GM12878 (cell line): ENCODE results near the gene SLC9A7. TPM values are rescaled to one million over a fixed set of nuclear protein-coding genes. Genes with fewer than 3 reads are reported as not detected.

Experiments
- ATF2 ChIP-seq: IDR thresholded peaks from 2 replicates; pipeline ENCODE4 v1.6.1; 2012; ENCODE audit warnings: low read length, inconsistent platforms
- BACH1 ChIP-seq: fragments of 450-650 bp; IDR thresholded peaks from 2 replicates; pipeline ENCODE4 v1.6.1; 2017; ENCODE audit warnings: mild to moderate bottlenecking, borderline replicate concordance
- CTCF ChIP-seq, 3 experiments: IDR thresholded peaks in 2 of 3; conservative IDR thresholded peaks in 1 of 3; 2 replicates each; pipeline ENCODE4 v1.5.1; 2011; ENCODE audit warnings: low read depth in 3 of 3, low read length in 3 of 3, mild to moderate bottlenecking in 3 of 3, control low read depth in 2 of 3, moderate library complexity in 2 of 3, inconsistent platforms in 1 of 3, mixed read lengths in 1 of 3; ENCODE audit not compliant: control insufficient read depth in 2 of 3, insufficient read depth in 1 of 3; ENCODE audit errors: extremely low read depth in 1 of 3
- DPF2 ChIP-seq: fragments of 450-650 bp; IDR thresholded peaks from 2 replicates; pipeline ENCODE4 v1.6.1; 2017; ENCODE audit warnings: mild to moderate bottlenecking
- EP300 ChIP-seq, 2 experiments: fragments of 150-350 bp in 1 of 2; IDR thresholded peaks; 2 replicates each; pipeline ENCODE4 v1.6.1; 2011 to 2012; ENCODE audit warnings: low read depth in 2 of 2, low read length in 2 of 2, borderline replicate concordance in 1 of 2, improper control_type of control experiment in 1 of 2, inconsistent platforms in 1 of 2; ENCODE audit not compliant: control insufficient read depth in 1 of 2
- ETV6 ChIP-seq, 2 experiments: fragments of 450-650 bp in 1 of 2; IDR thresholded peaks in 1 of 2; conservative IDR thresholded peaks in 1 of 2; 2 replicates each; pipeline ENCODE4 v1.6.1; 2014; ENCODE audit warnings: antibody characterized with exemption in 1 of 2, borderline replicate concordance in 1 of 2, low read depth in 1 of 2, mild to moderate bottlenecking in 1 of 2, moderate library complexity in 1 of 2
- FOXM1 ChIP-seq: IDR thresholded peaks from 2 replicates; pipeline ENCODE4 v1.6.1; 2012; ENCODE audit warnings: low read depth, mild to moderate bottlenecking, inconsistent platforms, low read length, moderate library complexity
- IKZF2 ChIP-seq, 2 experiments: fragments of 450-650 bp; IDR thresholded peaks; 2 replicates each; pipeline ENCODE4 v1.6.1; 2017; ENCODE audit warnings: mild to moderate bottlenecking in 2 of 2, moderate library complexity in 2 of 2
- MTA2 ChIP-seq: fragments of 450-650 bp; IDR thresholded peaks from 2 replicates; pipeline ENCODE4 v1.6.1; 2016; ENCODE audit warnings: low read depth, mild to moderate bottlenecking, moderate library complexity
- MTA3 ChIP-seq: IDR thresholded peaks from 2 replicates; pipeline ENCODE4 v1.6.1; 2012; ENCODE audit warnings: low read length, inconsistent platforms, borderline replicate concordance
- REST ChIP-seq: IDR thresholded peaks from 2 replicates; pipeline ENCODE4 v1.6.1; 2012; ENCODE audit warnings: mild to moderate bottlenecking, low read depth, low read length
- RUNX3 ChIP-seq: IDR thresholded peaks from 2 replicates; pipeline ENCODE4 v1.6.1; 2012; ENCODE audit warnings: low read length, inconsistent platforms
- SIX5 ChIP-seq: IDR thresholded peaks from 2 replicates; pipeline ENCODE4 v1.6.1; 2011; ENCODE audit warnings: mild to moderate bottlenecking, low read depth, low read length, moderate library complexity; ENCODE audit not compliant: severe bottlenecking
- SPI1 ChIP-seq: IDR thresholded peaks from 2 replicates; pipeline ENCODE4 v1.6.1; 2011; ENCODE audit warnings: low read depth, mild to moderate bottlenecking, low read length, moderate library complexity, borderline replicate concordance; ENCODE audit not compliant: insufficient read depth
- SREBF2 ChIP-seq: IDR thresholded peaks from 2 replicates; pipeline ENCODE4 v1.6.1; 2012; ENCODE audit warnings: mild to moderate bottlenecking, low read length
- TCF7 ChIP-seq: IDR thresholded peaks from 2 replicates; pipeline ENCODE4 v1.6.1; 2014; ENCODE audit warnings: antibody characterized with exemption, borderline replicate concordance
- polyA plus RNA-seq, 11 experiments: library from polyadenylated mRNA; depleted of rRNA in 4 of 11; unstranded in 6 of 11; stranded (reverse) in 5 of 11; fragments of >200 nt; fragmentation: Nextera tagmentation in 4 of 11; fragmentation: Illumina TruSeq in 1 of 11; extraction: Ambion mirVana in 4 of 11; extraction: Trizol in 1 of 11; gene quantifications; 1 replicate in 1 of 11; 2 replicates in 10 of 11; pipeline versions ENCODE4 v1.2.1 to v1.2.3, GENCODE V29; 2011 to 2016; ENCODE audit warnings: inconsistent platforms in 2 of 11, missing spikeins in 2 of 11, low read depth in 1 of 11
- total RNA-seq, 4 experiments: library from RNA; depleted of rRNA in 3 of 4; stranded (reverse); fragments of >200 nt in 3 of 4; fragmentation: Illumina TruSeq in 1 of 4; extraction: Trizol in 1 of 4; gene quantifications; 2 replicates each; pipeline versions ENCODE4 v1.2.1 to v1.2.3, GENCODE V29; 2013 to 2021

The SLC9A7 gene
- total and polyA plus RNA-seq, 10 of the 15 experiments (the other 5 are each of a cell fraction or from before 2014, with no cell fraction given), result 5.0 to 62.8 (median 30.5) TPM

- no peak; the same call in 1 of the 2 replicates for TF ChIP-seq DPF2
- TF ChIP-seq TCF7, result no peak
- peak; percentile 67 to 74 for TF ChIP-seq IKZF2 (IDR thresholded peaks at IDR 0.05)
- TF ChIP-seq RUNX3, result peak; percentile 41; the same call in 1 of the 2 replicates
- 0 out of 4 replicates have a peak, but pooled peaks of 1 of the 2 experiments have one; percentile 17 for TF ChIP-seq EP300 (IDR thresholded peaks at IDR 0.05; ENCODE audit: borderline replicate concordance in 1 of 2, control insufficient read depth in 1 of 2, low read depth in 2 of 2, low read length in 2 of 2)
- no peak for TF ChIP-seq REST
- 0 out of 4 replicates have a peak, but pooled peaks of 1 of the 2 experiments have one; percentile 16 for TF ChIP-seq ETV6 (conservative IDR thresholded peaks at IDR 0.05 in 1 of 2, IDR thresholded peaks at IDR 0.05 in 1 of 2; ENCODE audit: borderline replicate concordance in 1 of 2, low read depth in 1 of 2)
- no peak for TF ChIP-seq SIX5
- TF ChIP-seq ATF2, result 0 out of 2 replicates have a peak, but pooled peaks have one; percentile 41
- TF ChIP-seq SPI1, result no peak
- peak; percentile 28; the same call in 1 of the 2 replicates for TF ChIP-seq FOXM1
- TF ChIP-seq SREBF2, result no peak
- TF ChIP-seq MTA2, result peak; percentile 47
- peak; percentile 33; the same call in 1 of the 2 replicates for TF ChIP-seq MTA3
- TF ChIP-seq CTCF (IDR thresholded peaks at IDR 0.05 in 2 of 3, conservative IDR thresholded peaks at IDR 0.05 in 1 of 3; ENCODE audit: control insufficient read depth in 2 of 3, extremely low read depth in 1 of 3, insufficient read depth in 1 of 3, low read depth in 3 of 3, low read length in 3 of 3), result no peak
- TF ChIP-seq BACH1, result no peak
These were observed 171.8 kb downstream of the SLC9A7 start (continued) for GRCh38 chrX:46587158-46587557.
